A549 (cell line): ENCODE data around the gene SHISA8. TPM values are rescaled to one million over a fixed set of nuclear protein-coding genes. Genes with fewer than 3 reads are reported as not detected.

Experiments
- ATAC-seq, 2 experiments: fragments of 200-7000 bp in 1 of 2; fragments of >200 bp in 1 of 2; cut with Nextera tagmentation in 1 of 2; cut with Tn5 transposase in 1 of 2; 3 replicates each; pipeline versions ENCODE4 v1.8.0 to v1.9.1; 2018 to 2020; ENCODE audit warnings: mild to moderate bottlenecking in 1 of 2, moderate library complexity in 1 of 2
- CTCF ChIA-PET: fragments of 300-600 bp; sonication (Branson Sonifier 250); formaldehyde crosslinking; extraction: SDS; loops from one replicate; lab custom pipeline; 2021; ENCODE audit warnings: antibody characterized with exemption, inconsistent platforms; lab: Yijun Ruan, JAX
- POLR2A ChIA-PET: fragments of 350-600 bp; formaldehyde crosslinking; extraction: SDS; loops from one replicate; lab custom pipeline; 2021; ENCODE audit warnings: antibody characterized with exemption, inconsistent platforms; lab: Yijun Ruan, JAX
- DNase-seq, 2 experiments: peaks; one replicate each; pipeline versions ENCODE4 v3.0.0 to v3.0.0-alpha.2; 2011 to 2016; ENCODE audit warnings: low read depth in 1 of 2, low spot score in 1 of 2
- FAIRE-seq: peaks from 2 replicates; lab custom pipeline; 2011; peaks lifted over from hg19 to GRCh38; lab: Jason Lieb, UNC
- H3K27ac ChIP-seq, 2 experiments: fragments of >200 bp; sonication (Bioruptor Twin); formaldehyde crosslinking; 3 replicates each; pipeline ENCODE4 v1.5.1; 2016 to 2017
- H3K4me1 ChIP-seq: fragments of >200 bp; sonication (Bioruptor Twin); formaldehyde crosslinking; 3 replicates; pipeline ENCODE4 v1.6.1; 2016
- H3K4me2 ChIP-seq: fragments of >200 bp; sonication (Bioruptor Twin); formaldehyde crosslinking; 3 replicates; pipeline ENCODE4 v1.6.1; 2016
- H3K4me3 ChIP-seq: fragments of >200 bp; sonication (Bioruptor Twin); formaldehyde crosslinking; 3 replicates; pipeline ENCODE4 v1.5.1; 2016
- H3K9me3 ChIP-seq: fragments of >200 bp; sonication (Bioruptor Twin); formaldehyde crosslinking; 3 replicates; pipeline ENCODE4 v1.6.1; 2016
- CBX2 ChIP-seq: fragments of 200-600 bp; sonication (generic); IDR thresholded peaks from 2 replicates; pipeline ENCODE4 v1.6.1; 2016; ENCODE audit warnings: low read depth, mild to moderate bottlenecking, borderline replicate concordance
- HDAC2 ChIP-seq: fragments of 200-600 bp; sonication (generic); IDR thresholded peaks from 2 replicates; pipeline ENCODE4 v1.6.1; 2016
- HES2 ChIP-seq: fragments of >200 bp; sonication (Bioruptor Twin); formaldehyde crosslinking; IDR thresholded peaks from 2 replicates; pipeline ENCODE4 v1.6.1; 2016
- HOXA7 ChIP-seq: fragments of 250-450 bp; sonication (Bioruptor Pico); IDR thresholded peaks from 2 replicates; pipeline ENCODE4 v1.5.0; 2020; ENCODE audit warnings: mild to moderate bottlenecking, moderate library complexity
- JUNB ChIP-seq: fragments of >200 bp; sonication (Bioruptor Twin); formaldehyde crosslinking; IDR thresholded peaks from 2 replicates; pipeline ENCODE4 v1.6.1; 2016
- KDM5A ChIP-seq: fragments of 200-600 bp; sonication (generic); IDR thresholded peaks from 2 replicates; pipeline ENCODE4 v1.6.1; 2016; ENCODE audit warnings: antibody characterized with exemption, mild to moderate bottlenecking
- MAZ ChIP-seq: fragments of 150-350 bp; IDR thresholded peaks from 2 replicates; pipeline ENCODE4 v1.6.1; 2014; ENCODE audit warnings: antibody characterized with exemption, low read depth, low read length, borderline replicate concordance
- NPAS2 ChIP-seq: fragments of 250-450 bp; sonication (Bioruptor Pico); IDR thresholded peaks from 2 replicates; pipeline ENCODE4 v1.8.0; 2022; ENCODE audit warnings: mild to moderate bottlenecking, moderate library complexity, borderline replicate concordance
- NR3C1 ChIP-seq: fragments of >200 bp; sonication (Bioruptor Twin); formaldehyde crosslinking; IDR thresholded peaks from 3 replicates; pipeline ENCODE4 v1.6.1; 2017
- POLR2A ChIP-seq: IDR thresholded peaks from 2 replicates; pipeline ENCODE4 v1.6.1; 2012; ENCODE audit warnings: mild to moderate bottlenecking, low read length
- RAD21 ChIP-seq, 2 experiments: fragments of >200 bp in 1 of 2; sonication (Bioruptor Twin) in 1 of 2; formaldehyde crosslinking in 1 of 2; IDR thresholded peaks in 1 of 2; conservative IDR thresholded peaks in 1 of 2; 2 replicates in 1 of 2; 3 replicates in 1 of 2; pipeline ENCODE4 v1.6.1; 2012 to 2018; ENCODE audit warnings: inconsistent platforms in 1 of 2
- RARB ChIP-seq: fragments of 250-450 bp; sonication (Bioruptor Pico); IDR thresholded peaks from 2 replicates; pipeline ENCODE4 v1.8.0; 2021; ENCODE audit warnings: mild to moderate bottlenecking, moderate library complexity
- REST ChIP-seq: fragments of 200-600 bp; sonication (generic); IDR thresholded peaks from 2 replicates; pipeline ENCODE4 v1.6.1; 2016; ENCODE audit warnings: antibody characterized with exemption, mild to moderate bottlenecking, moderate library complexity
- RFX5 ChIP-seq: fragments of 450-650 bp; IDR thresholded peaks from 2 replicates; pipeline ENCODE4 v1.7.1; 2014; ENCODE audit warnings: antibody characterized with exemption, mild to moderate bottlenecking, moderate library complexity
- TP53 ChIP-seq: fragments of 250-450 bp; sonication (Bioruptor Pico); IDR thresholded peaks from 2 replicates; pipeline ENCODE4 v1.5.0; 2021; ENCODE audit warnings: mild to moderate bottlenecking, moderate library complexity
- USF2 ChIP-seq: fragments of 450-650 bp; IDR thresholded peaks from 2 replicates; pipeline ENCODE4 v1.6.1; 2014; ENCODE audit warnings: antibody characterized with exemption
- ZSCAN20 ChIP-seq: fragments of 250-450 bp; sonication (Bioruptor Pico); IDR thresholded peaks from 2 replicates; pipeline ENCODE4 v1.8.0; 2022; ENCODE audit warnings: mild to moderate bottlenecking, moderate library complexity
- WGBS: methylation state at CpG from one replicate; pipeline ENCODE4 v1.1.6; 2017; ENCODE audit errors: missing lambda C conversion rate; 5-methylcytosine and 5-hydroxymethylcytosine counted together
- polyA plus RNA-seq, 4 experiments: library from polyadenylated mRNA; depleted of rRNA in 3 of 4; stranded (reverse); fragments of >200 nt; fragmentation: RNase III in 1 of 4; extraction: RNeasy Plus Mini Kit Qiagen cat#74134 plus additional on column Dnase treatment in 1 of 4; gene quantifications; 2 replicates in 3 of 4; 3 replicates in 1 of 4; pipeline ENCODE4 v1.2.3, GENCODE V29; 2011 to 2017
- TF ChIP-seq, protein P1 (sequence below): fragments of 250-450 bp; sonication (Bioruptor Pico); IDR thresholded peaks from 2 replicates; pipeline ENCODE4 v1.5.0; 2021; ENCODE audit warnings: mild to moderate bottlenecking, moderate library complexity, borderline replicate concordance

Gene SHISA8
- polyA plus RNA-seq, 2 of the 4 experiments (the other 2 are of a cell fraction), result 0.15 TPM; not detected in 1

GRCh38 chr22:41923595-41924276 lies 8.9 kb upstream of the SHISA8 start (continued):
- TF ChIP-seq KDM5A, result no peak

GRCh38 chr22:41922940-41923594 lies 8.2 kb upstream of the SHISA8 start:
- Histone ChIP-seq H3K27ac (no peak overlapping the region), H3K4me2 (no peak overlapping the region), H3K4me3 (no peak overlapping the region), H3K9me3 (no peaks in the 10 kb centered on the region), H3K4me1 (peaks cover 2% of the 10 kb centered on the region; the same call in 1 of the 3 replicates)
- TF ChIP-seq HOXA7 (CRISPR knock-in tag) (no peak), MAZ (no peak), RARB (CRISPR knock-in tag) (no peak), TP53 (CRISPR knock-in tag) (no peak), NR3C1 (no peak), USF2 (no peak), ZSCAN20 (CRISPR knock-in tag) (no peak), HDAC2 (no peak), JUNB (no peak), RAD21 (conservative IDR thresholded peaks at IDR 0.05 in 1 of 2, IDR thresholded peaks at IDR 0.05 in 1 of 2) (no peak), CBX2 (no peak), HES2 (no peak), NPAS2 (no peak), POLR2A (no peak), REST (no peak), RFX5 (no peak)
- TF ChIP-seq, protein P1, sequence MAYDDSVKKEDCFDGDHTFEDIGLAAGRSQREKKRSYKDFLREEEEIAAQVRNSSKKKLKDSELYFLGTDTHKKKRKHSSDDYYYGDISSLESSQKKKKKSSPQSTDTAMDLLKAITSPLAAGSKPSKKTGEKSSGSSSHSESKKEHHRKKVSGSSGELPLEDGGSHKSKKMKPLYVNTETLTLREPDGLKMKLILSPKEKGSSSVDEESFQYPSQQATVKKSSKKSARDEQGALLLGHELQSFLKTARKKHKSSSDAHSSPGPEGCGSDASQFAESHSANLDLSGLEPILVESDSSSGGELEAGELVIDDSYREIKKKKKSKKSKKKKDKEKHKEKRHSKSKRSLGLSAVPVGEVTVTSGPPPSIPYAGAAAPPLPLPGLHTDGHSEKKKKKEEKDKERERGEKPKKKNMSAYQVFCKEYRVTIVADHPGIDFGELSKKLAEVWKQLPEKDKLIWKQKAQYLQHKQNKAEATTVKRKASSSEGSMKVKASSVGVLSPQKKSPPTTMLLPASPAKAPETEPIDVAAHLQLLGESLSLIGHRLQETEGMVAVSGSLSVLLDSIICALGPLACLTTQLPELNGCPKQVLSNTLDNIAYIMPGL, result no peak
- DNase-seq (no peak), ATAC-seq (no peak), FAIRE-seq (no peak)
- WGBS, result 66% methylated on average over 4 of the region's 4 CpGs
- CTCF ChIA-PET, result interaction anchor here (1.2 to 4.3 kb wide), 4 partner anchors 17 to 226 kb away, joined by 3 to 50 read pairs (median 4); no protein-coding TSS in a partner anchor
- POLR2A ChIA-PET, result no interaction called here
